Measurements from ENCODE around the gene APC2. TPM values are rescaled to one million over a fixed set of nuclear protein-coding genes. Genes with fewer than 3 reads are reported as not detected.
"Not testable (repeated sequence)": the region's sequence is repeated elsewhere in the genome, so short reads cannot be mapped to it uniquely, and the experiment has no call there.

APC2 gene
- total RNA-seq, 1 donor from 2014 or later, result 0.22 TPM

- Histone ChIP-seq H3K27ac (replicated peaks) (no peak overlapping the region), H3K9me3 (replicated peaks) (no peaks in the 10 kb centered on the region), H3K27me3 (ENCODE audit: low read depth) (no peaks in the 10 kb centered on the region), H3K4me1 (peaks cover 34% of the 10 kb centered on the region), H3K36me3 (peaks cover 64% of the 10 kb centered on the region), H3K4me3 (no peak overlapping the region)
- DNase-seq, result no peak
- TF ChIP-seq CTCF (IDR thresholded peaks at IDR 0.05; ENCODE audit: borderline replicate concordance), result no peak
- intact Hi-C loops (cut with micrococcal nuclease), result no loop called here
Measured at GRCh38 chr19:1434577-1435060, 15.3 kb upstream of the APC2 start.

GRCh38 chr19:1435378-1435989, 14.4 kb upstream of the APC2 start:
- peaks cover 64% of the 10 kb centered on the region for H3K36me3 ChIP-seq
- H3K27ac ChIP-seq (replicated peaks), result no peak overlapping the region
- no peak for DNase-seq
- H3K4me1 ChIP-seq, result peaks cover 37% of the 10 kb centered on the region
- intact Hi-C loops (cut with micrococcal nuclease), result no loop called here
- TF ChIP-seq CTCF (IDR thresholded peaks at IDR 0.05; ENCODE audit: borderline replicate concordance), result no peak
- no peak overlapping the region for H3K4me3 ChIP-seq
- H3K27me3 ChIP-seq (ENCODE audit: low read depth), result no peaks in the 10 kb centered on the region
- H3K9me3 ChIP-seq (replicated peaks), result no peaks in the 10 kb centered on the region

GRCh38 chr19:1437609-1438008, 12.3 kb upstream of the APC2 start:
- H3K36me3 ChIP-seq, result peaks cover 64% of the 10 kb centered on the region
- peak overlapping the region; percentile 79 for H3K4me3 ChIP-seq
- intact Hi-C loops (cut with micrococcal nuclease), result no loop called here

GRCh38 chr19:1438035-1438932, 11.6 kb upstream of the APC2 start, which contains the start of gene RPS15:
RPS15 (plus strand) TSS chr19:1438396; CDS start chr19:1438426, 30 bp downstream.
- peak; percentile 97 for TF ChIP-seq CTCF (IDR thresholded peaks at IDR 0.05; ENCODE audit: borderline replicate concordance)
- Histone ChIP-seq H3K4me1 (peaks cover 34% of the 10 kb centered on the region), H3K27ac (replicated peaks) (peak within 1 kb of the TSS; percentile 85), H3K36me3 (peaks cover 62% of the 10 kb centered on the region), H3K4me3 (peak within 1 kb of the TSS; percentile 79), H3K27me3 (ENCODE audit: low read depth) (no peaks in the 10 kb centered on the region), H3K9me3 (replicated peaks) (no peaks in the 10 kb centered on the region)
- intact Hi-C loops (cut with micrococcal nuclease), result no loop called here
- DNase-seq, result peak; percentile 95

More at GRCh38 chr19:1437609-1438008, 12.3 kb upstream of the APC2 start:
- Histone ChIP-seq H3K4me1 (peaks cover 34% of the 10 kb centered on the region), H3K27me3 (ENCODE audit: low read depth) (no peaks in the 10 kb centered on the region), H3K9me3 (replicated peaks) (no peaks in the 10 kb centered on the region), H3K27ac (replicated peaks) (peak overlapping the region; percentile 85)
- no peak for DNase-seq
- no peak for TF ChIP-seq CTCF (IDR thresholded peaks at IDR 0.05; ENCODE audit: borderline replicate concordance)

- H3K27ac ChIP-seq (replicated peaks), result peak overlapping the region; percentile 85
- no peak for TF ChIP-seq CTCF (IDR thresholded peaks at IDR 0.05; ENCODE audit: borderline replicate concordance)
- no peaks in the 10 kb centered on the region for H3K27me3 ChIP-seq (ENCODE audit: low read depth)
- H3K36me3 ChIP-seq, result peaks cover 55% of the 10 kb centered on the region
- H3K4me1 ChIP-seq, result peaks cover 34% of the 10 kb centered on the region
- peak overlapping the region; percentile 79 for H3K4me3 ChIP-seq
- intact Hi-C loops (cut with micrococcal nuclease), result no loop called here
- no peak for DNase-seq
- no peaks in the 10 kb centered on the region for H3K9me3 ChIP-seq (replicated peaks)
Measured at GRCh38 chr19:1438933-1439354, 11.0 kb upstream of the APC2 start.

- intact Hi-C loops (cut with micrococcal nuclease); H3K9me3 ChIP-seq (replicated peaks); DNase-seq; H3K27me3 ChIP-seq (ENCODE audit: low read depth); H3K27ac ChIP-seq (replicated peaks): not testable (repeated sequence)
- H3K4me3 ChIP-seq, result peak overlapping the region; percentile 79
- H3K36me3 ChIP-seq, result peaks cover 47% of the 10 kb centered on the region
- H3K4me1 ChIP-seq, result peaks cover 38% of the 10 kb centered on the region
Measured at GRCh38 chr19:1439525-1440417, 10.2 kb upstream of the APC2 start.

Measured in left ventricle myocardium inferior (tissue), 1 donor.